DND-41 (cell line): ENCODE measurements around the gene PLEKHG3.

Experiments used
- CTCF ChIP-seq: IDR thresholded peaks from 2 replicates; pipeline ENCODE4 v1.5.1; 2012; ENCODE audit warnings: borderline replicate concordance, low read length, moderate library complexity, mild to moderate bottlenecking; ENCODE audit not compliant: poor library complexity, severe bottlenecking; ENCODE audit errors: extremely low read depth
- EZH2 ChIP-seq: IDR thresholded peaks from 3 replicates; pipeline ENCODE4 v1.6.1; 2012; ENCODE audit warnings: borderline replicate concordance, low read depth, mild to moderate bottlenecking, moderate library complexity, low read length, inconsistent platforms; ENCODE audit not compliant: severe bottlenecking

GRCh38 chr14:64704743-64705380, 638 bp downstream of the PLEKHG3 start:
- no peak for TF ChIP-seq EZH2
- no peak for TF ChIP-seq CTCF
